Dedifferentiated amniotic fluid mesenchymal stem cell (primary cell): ENCODE measurements around the gene SLC16A10.
"Not testable (repeated sequence)": the region's sequence is repeated elsewhere in the genome, so short reads cannot be mapped to it uniquely, and the experiment has no call there.

Experiments
- DNase-seq: peaks from one replicate; pipeline ENCODE4 v3.0.0-alpha.2; 2016; ENCODE audit errors: extremely low spot score

SLC16A10 gene

DNA sequence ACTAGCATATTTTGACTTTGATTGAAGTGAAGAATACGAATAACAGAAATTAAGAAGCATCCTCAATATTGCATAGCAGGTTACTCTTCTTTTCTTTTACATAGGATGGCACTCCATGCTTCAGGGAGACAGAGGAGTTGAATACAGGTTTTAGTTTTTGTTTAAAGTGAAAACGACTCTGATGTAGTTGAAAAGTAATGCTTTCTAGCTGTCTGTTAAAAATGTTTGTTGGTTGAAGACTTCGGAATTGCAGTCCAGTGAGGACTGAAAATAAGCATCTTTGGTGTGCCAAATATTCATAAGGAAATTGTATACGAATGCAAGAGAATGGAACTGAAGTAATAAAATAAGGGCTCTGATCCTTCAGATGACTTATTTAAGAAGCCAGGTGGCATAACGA, 618 bp upstream of the SLC16A10 start:
- no peak for DNase-seq

DNA sequence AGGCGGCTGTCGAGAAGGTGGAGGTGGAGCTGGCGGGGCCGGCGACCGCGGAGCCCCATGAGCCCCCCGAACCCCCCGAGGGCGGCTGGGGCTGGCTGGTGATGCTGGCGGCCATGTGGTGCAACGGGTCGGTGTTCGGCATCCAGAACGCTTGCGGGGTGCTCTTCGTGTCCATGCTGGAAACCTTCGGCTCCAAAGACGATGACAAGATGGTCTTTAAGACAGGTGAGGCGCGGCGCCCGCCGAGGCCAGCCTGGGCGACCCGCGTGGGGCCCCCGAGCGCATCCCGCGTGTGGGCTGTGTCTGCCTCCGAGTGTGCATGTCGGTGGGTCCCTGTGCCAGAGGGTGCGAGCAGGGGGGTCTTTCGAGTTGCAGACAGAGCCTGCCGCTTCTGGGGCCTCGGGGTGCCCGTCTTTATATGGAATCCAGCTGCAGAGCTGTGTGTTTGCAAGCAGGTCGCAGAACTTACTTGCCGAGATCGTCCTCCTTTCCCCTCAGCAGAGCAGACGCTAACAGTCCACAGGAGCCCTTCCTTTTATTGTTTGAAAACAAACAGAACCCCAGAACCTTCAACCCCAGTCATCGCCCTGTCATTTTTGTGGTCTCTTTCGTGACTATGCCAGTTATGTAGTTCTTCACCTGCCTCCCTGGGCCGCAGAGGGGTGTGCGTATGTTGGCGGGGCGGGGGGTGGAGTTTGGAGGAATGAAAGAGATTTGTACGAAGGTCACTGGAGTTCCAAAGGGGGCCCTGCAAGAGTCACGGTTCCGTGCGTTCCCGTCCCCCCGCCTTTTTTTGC, 766 bp downstream of the SLC16A10 start:
- DNase-seq: no peak

DNA sequence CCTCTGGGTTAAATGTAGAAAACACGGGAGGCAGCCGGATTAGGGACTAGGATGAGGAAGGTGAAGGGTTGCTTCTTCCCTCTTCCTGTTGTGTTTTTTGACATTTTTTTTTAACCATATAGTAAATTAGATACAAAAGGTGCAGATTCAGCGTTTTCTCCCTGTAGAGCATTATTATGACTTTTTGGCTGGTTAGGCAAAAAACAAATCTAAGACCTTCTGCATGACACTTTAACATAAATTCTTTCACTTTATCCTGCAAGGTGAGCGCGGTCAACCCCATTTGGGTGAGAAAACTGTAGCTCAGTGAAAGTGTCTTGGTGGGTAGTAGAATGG, 1.3 kb downstream of the SLC16A10 start:
- DNase-seq: no peak

DNA sequence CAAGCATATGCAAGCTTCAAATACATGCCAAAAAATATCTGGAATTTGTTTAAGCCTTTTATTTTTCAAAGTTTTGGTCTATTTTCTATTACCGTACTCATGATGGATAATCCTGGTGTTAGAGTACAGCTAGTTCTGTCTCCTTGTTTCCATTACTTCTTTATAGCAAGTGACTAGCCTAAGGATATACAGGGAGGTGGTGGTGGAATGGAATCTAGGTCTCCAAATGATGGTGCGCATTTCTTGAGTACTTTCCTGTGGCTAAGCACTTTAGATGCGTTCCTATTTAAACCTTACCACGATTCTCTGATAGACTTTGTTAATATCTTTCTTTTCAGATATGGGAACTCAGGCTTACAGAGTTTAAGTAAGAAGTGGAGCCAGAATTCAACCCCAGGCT, 3.5 kb downstream of the SLC16A10 start:
- DNase-seq: no peak

DNA sequence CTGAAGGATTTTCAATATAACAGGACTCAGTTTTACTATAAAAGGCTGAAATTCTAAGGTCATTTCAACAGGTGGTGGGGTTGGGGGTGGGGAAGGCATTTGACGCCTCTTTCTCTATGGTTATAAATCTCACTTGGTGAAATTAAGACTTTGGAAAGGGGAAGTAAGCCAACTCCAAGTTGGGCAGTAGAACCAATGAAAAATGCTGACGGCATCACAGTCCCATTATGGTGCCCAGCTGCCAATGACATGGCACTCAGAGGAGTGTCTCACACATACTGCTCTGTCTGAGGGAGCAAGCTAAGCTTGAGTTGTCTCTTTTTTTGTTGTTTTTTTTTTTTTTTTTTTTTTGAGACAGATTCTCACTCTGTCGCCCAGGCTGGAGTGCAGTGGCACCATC, 4.7 kb downstream of the SLC16A10 start:
- no peak for DNase-seq

DNA sequence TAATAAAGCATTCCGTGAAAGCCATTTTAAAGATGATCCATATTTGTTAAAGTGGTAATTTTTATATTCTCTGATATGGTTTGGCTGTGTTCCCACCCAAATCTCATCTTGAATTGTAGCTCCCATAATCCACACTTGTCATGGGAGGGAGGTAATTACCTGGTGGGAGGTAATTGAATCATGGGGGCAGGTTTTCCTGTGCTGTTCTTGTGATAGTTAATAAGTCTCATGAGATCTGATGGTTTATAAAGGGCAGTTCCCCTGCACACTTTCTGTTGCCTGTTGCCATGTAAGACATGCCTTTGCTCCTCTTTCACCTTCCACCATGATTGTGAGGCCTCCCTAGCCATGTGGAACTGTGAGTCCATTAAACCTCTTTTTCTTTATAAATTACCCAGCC, 8.2 kb downstream of the SLC16A10 start:
- not testable (repeated sequence) for DNase-seq

DNA sequence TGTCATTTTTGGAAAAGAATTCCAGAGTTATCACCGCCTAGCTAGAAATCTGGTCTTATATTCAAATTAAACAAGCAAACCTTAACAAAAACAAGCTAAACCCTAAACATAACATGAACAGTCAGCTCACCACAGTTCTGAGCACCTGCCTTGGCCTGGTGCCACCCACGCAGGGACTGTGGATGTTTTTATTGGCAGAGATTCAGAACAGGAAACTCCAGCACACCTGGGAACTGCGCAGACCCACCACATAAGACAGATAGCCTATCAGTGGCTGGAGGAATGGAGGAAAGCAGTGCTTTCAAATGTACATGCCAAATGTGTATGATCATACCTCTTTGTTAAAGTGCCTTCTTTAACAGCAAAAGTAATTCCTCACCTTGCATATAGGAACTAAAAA, 8.9 kb downstream of the SLC16A10 start:
- no peak for DNase-seq

DNA sequence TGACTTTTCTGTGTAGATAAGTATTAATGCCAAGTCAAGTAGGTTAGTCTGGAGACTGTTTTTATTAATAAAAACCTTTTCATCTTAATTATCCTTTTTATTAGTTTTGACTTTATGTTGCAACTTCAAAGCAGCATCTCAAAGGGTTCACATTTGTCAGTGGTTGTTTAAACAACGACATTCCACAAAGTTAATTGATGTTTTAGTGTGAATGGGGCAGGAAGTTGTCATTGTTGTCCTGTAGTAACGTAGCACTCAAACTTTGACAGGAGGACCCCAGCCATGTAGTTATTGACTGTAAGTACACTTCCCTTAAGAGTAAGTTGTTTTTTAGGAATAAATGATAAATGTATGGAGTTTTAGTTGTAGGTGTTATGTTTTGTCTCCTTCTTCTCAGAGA, 11.3 kb downstream of the SLC16A10 start:
- no peak for DNase-seq

DNA sequence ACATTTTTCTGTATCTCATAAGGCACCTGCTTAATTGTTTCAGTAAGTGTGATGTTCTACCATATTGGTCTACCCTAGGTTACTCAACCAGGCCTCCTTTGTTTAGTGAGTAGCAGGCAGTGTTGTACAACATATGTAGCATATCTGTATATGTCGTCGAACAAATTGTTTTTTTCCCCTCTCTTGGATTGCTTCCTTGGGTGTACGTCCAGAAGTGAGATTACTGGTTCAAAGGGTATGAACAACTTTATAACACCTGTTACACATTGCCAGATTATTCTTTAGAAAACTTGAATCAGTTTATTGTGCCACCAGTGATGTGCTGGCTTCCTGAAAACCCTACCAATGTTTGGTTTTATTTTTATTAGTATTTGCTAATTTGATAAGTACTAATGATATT, 14.7 kb downstream of the SLC16A10 start:
- DNase-seq: no peak

DNA sequence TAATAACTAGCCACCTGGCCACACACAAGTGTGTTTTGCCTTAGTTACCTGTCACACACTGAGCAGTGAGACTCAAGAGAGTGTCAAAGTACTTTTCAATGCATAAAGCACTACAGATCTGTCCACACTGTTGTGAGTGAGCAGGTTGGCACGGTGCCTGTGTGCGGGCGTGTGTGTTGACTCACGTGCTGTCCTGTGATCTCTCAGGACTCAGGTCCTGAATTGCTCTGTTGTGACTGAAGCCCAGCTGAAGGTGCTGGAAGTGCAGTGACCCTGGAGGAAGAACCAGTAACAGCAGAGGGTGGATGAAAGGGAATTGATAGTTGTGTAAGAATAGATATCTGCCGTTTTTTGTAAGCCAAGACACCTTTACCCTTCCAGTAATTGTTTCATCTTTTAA, 18.3 kb downstream of the SLC16A10 start:
- DNase-seq: no peak

DNA sequence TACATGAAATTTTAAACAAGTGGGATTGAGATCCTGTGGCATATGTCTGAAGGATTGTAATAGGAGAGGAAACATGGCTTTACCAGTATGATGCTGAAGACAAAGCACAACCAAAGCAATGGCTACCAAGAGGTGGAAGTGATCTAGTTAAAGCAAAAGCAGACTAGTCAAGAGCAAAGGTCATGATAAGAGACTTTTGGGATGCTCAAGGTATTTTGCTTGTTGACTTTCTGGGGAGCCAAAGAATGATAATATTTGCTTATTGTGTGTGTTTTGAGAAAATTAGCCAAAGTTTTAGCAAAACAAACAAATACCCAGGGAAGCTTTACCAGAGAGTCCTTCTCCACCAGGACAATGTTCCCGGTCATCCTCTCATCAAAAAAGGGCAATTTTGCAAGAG, 20.3 kb downstream of the SLC16A10 start:
- DNase-seq: no peak

DNA sequence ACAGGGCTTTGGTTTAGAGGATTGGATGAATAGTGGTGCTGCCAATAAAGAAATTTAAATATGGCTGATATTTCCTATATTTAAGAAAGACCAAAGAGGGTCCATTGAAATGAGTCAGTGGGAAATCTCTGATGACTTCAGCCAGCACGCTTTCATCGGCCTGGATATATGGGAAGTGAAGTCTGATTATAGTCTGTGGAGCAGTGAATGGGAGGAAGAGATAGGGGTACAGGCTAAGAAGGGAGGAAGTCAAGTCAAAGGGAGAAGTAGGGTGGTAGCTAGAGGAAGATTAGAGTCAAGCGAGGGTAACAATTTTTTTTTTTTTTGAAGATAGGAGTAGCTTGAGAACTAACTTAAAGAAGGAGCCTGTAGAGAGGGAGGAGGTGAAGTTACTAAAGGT, 22.7 kb downstream of the SLC16A10 start:
- no peak for DNase-seq

DNA sequence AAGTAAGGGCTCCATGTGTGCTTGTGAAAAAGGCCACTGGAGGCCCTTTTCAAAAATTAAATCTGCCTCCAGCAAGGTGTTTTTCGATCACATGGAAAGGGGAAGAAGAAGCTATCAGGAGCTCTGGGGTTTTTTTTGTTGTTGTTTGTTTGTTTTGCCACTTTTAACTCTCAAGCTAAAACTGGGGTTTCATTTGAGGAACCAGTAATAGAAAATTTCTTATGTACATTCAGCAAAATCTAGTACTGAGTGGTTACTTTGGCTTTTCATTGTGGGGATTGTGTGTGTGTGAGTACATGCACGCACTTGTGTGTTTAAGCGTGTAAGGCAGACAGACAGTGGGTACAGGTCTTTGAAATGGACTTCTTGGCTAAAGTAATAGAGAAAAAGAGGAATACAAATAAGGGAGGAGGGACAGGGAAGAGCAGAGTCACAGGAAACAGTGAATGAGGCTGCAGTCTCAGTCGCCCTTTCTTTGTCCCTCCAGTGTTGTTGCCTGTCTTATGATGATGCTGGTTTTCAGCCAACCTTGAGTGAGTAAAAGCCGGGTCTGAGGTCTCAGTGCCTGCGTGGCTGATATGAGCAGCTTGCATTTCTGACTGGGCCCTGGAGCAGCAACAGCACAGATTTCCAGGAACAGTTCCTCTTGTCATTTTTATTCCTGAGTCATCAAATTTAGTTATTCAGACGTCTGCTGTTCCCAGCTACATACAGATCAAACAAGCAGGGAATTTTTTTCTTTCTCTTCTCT, 26.2 kb downstream of the SLC16A10 start:
- DNase-seq: no peak

DNA sequence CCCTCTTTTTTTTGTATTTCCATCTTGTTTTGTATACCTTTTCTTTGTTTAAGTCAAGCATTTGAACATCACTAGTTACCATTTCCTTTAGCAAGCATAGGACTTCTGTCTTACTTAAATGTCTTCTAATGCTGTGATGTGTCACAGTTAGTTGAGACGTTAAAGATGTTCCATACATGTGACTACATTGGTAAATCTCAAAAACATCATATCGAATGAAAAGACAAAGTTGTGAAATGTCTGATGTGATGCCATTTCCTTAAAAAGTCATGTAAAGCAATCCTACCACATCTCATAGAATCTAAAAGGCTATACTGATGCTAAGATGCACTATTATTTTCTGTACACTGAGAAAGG, 26.8 kb downstream of the SLC16A10 start:
- DNase-seq: no peak

DNA sequence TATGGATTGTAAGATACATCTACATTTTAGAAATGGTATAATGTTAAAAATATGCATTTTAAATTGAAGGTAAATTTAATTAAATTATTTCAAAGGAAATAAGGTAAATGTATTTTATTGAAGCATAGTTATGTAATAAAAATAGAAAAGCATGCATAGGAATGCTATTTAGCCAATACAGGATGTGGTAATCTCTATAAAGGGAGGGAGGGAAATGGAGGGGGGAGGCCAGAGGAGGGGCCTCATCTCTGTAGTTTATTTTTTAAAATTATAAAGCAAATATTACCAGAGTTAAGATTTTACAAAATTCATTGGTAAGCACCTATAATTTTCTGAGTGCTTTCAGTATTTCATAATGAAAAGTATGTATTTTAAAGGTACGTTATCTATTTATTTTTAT, 27.2 kb downstream of the SLC16A10 start:
- DNase-seq: no peak

DNA sequence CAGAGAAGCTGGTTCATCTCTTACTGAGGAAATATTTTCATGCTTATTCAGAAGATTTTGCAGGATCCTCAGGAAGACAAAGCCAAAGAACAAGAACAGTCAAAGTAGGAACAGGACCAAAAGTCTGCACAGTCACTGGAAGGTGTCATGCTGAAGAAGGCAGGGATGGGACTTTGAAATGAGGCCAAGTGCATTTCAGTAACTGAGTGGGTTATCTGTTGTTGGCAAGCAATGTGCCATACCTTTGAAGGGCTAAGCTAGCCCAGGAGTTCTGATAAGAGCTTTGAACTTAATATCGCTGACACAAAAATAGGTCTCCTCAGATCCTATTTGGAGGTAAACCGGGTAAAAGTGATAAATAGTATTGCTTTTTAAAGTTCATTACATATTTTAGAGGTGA, 31.5 kb downstream of the SLC16A10 start:
- DNase-seq: no peak

DNA sequence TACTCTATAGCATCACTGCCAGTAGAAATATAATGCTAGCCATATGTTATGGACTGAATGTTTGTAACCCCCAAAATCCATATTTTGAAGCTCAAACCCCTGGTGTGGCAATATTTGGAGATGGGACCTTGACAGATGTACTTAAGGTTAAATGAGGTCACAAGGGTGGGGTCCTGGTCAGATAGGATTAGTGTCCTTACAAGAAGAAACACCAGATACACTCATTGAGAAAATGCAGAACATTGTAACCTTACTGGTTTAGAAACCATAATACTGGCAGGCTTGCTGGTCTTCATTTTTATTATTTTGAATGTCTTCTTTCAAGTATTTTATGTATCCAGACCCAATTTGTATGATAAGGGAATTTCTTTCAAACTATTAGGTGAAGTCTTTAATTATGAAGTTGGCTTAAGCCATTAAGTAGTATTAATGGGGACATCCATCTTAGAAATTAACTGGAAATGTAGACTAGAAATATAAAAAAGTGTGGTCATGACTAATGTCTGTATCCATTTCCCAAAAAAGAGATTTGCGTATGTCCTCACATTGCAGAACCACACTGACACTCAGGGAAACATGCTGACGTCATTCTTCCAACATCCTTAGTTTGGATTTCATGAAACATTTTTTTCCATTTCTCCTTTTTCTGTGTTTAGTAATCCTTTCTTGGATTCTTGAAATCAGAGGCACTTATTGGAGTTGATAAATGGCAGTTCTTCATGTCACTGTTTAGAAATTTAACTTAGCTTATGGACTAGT, 32.4 kb downstream of the SLC16A10 start:
- no peak for DNase-seq

DNA sequence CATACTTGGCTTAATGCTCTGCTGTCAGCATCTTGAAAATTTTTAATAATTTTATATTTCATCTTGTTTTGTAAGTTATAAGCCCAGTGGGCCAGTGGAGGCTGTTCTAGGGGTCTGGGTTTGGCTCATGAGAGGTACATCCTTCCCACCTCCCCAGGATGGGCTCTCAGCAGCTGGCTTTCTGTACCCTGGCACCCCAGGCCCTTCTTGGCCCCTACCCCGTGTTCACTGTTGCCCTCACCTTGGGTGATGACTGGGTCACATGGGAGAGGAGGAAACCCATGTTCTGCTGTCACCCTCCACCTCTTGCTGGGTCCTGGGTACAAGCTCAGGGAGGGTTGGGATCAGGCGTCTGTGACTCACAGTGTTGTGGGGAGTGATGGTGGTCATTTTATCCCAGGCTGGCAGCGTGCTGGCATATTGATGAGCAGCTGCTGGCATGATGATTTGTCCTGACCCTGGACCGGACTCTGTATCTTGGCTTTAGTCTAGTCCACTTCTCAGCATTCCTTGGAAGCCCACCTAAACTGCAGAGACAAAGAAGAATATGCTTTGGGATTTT, 34.6 kb downstream of the SLC16A10 start:
- no peak for DNase-seq

DNA sequence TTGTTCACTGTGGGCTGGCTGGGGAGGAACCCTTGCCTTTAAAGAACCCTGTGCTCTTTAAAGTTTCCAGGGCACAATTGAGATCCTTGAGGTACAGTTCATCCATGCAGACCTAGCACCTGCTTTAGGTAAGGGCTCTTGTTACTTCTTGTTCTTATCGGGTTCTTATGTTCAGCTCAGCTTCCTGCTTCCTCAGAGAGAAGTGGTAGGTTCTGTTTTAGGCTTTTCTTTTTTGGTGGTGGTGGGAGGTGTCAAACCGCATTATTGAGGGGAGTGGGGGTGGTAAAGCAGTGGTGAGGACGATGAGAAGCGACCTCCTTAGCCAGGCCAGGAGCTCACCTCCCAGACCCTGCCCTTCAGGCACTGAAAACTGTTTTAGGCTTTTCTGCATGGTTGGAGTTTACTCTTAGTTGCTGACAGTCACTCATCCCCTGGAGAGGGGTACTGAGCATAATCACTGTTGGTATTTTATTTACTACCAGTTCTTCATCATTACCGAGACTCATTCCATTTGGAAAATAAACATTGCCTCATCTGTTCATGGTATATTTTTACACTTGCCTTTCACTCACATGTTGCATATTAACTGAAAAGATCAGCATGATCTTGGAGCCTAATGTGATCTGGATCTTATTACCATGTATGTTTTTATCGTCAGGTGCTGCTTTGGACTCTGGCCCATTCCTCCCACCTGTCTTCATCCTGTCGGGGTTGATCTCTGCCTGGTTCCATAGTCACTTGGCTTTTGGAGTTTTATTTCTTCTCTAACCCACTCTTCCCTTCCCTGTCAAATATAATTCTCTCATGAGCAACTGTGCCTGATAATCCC, 35.4 kb downstream of the SLC16A10 start:
- no peak for DNase-seq

DNA sequence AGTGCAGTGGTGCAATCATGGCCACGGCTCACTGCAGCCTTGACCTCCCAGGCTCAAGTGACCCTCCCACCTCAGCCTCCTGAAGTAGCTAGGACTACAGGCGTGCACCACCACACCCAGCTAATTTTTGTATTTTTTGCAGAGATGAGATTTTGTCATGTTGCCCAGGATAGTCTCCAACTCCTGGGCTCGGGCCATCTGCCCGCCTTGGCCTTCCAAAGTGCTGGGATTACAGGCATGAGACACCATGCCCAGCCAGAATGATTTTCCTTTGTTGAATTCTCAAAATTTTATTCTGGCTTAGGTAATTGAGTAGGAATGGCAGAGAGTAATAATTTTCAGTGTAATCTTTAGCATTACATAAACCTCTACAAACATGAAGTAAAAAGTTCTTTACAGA, 37.1 kb downstream of the SLC16A10 start:
- no peak for DNase-seq

DNA sequence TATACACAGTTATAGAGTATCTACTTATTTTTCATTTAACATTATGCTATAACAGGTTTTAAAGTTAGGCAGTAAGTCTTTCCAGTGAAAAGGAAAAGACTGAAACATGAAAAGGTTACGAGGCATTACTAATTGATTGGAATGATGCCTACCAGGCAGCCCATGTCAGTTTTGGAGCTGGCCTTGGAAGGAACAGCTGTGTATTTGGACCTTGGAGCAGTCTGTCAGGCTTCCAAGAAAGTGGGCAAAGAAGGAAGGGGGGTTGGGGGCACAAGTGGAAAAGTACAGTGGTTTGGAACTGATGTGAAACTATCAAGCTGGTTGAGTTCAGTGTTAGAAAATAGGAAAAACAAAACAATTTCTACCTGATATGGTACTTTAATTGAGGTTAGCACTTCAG, 41.7 kb downstream of the SLC16A10 start:
- DNase-seq: no peak

DNA sequence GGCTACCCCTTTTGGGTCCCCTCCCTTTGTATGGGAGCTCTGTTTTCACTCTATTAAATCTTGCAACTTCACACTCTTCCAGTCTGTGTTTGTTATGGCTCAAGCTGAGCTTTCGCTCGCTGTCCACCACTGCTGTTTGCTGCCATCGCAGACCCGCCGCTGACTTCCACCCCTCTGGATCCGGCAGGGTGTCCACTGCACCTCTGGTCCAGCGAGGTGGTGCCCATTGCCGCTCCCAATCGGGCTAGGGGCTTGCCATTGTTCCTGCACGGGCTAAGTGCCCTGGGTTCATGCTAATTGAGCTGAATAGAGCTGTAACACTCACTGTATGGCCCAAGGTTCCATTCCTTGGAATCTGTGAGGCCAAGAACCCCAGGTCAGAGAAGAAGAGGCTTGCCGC, 43.7 kb downstream of the SLC16A10 start:
- DNase-seq: not testable (repeated sequence)
